ENCODE measurements around the gene SPATA13.

- TF ChIP-seq CTCF (IDR thresholded peaks at IDR 0.05) (no peak), POLR2AphosphoS5 (IDR thresholded peaks at IDR 0.05) (no peak), POLR2A (IDR thresholded peaks at IDR 0.05) (no peak)
Measured at GRCh38 chr13:24184882-24185281, 24.4 kb downstream of the SPATA13 start.
